ENCODE measurements around the gene AFF4.

- TF ChIP-seq CTCF (conservative IDR thresholded peaks at IDR 0.05; ENCODE audit: low read depth in 2 of 2) (no peak), EZH2phosphoT487 (IDR thresholded peaks at IDR 0.05; ENCODE audit: unreplicated experiment) (no peak), POLR2AphosphoS5 (IDR thresholded peaks at IDR 0.05; ENCODE audit: low read depth) (no peak)
Observed at GRCh38 chr5:132849347-132849746, 114.1 kb downstream of the AFF4 start.

Data from GM23338 (cell line).